Myocyte (in vitro differentiated cells): ENCODE data around the gene LDLRAD1. TPM values are rescaled to one million over a fixed set of nuclear protein-coding genes. Genes with fewer than 3 reads are reported as not detected.

Experiments used
- microRNA-seq: library from miRNA; unstranded; fragments of <30 nt; microRNA quantifications from one replicate; pipeline ENCODE4, GENCODE V29; 2016
- total RNA-seq: library from RNA; depleted of rRNA; stranded (reverse); fragments of >200 nt; gene quantifications from 2 replicates; pipeline ENCODE4 v1.2.3, GENCODE V29; 2014

LDLRAD1 gene
- total RNA-seq, 1 donor from 2014 or later: not detected

Small RNA genes within 50 kb of the gene (microRNA-seq; reads per million reads assigned to microRNA genes)
- 1.1 reads per million for gene MIR4781

Other genes starting within 250 kb of the LDLRAD1 start
- gene NDC1, start 179.9 kb downstream of the LDLRAD1 start, total RNA-seq: 14.0 and 15.4 TPM in 2 replicates
- 22.2 and 22.5 TPM in 2 replicates for gene YIPF1, start 128.4 kb downstream of the LDLRAD1 start, total RNA-seq
- not detected in 2 replicates for gene DIO1, start 124.0 kb downstream of the LDLRAD1 start, total RNA-seq
- 9.9 and 14.4 TPM in 2 replicates for gene IFT25, start 72.5 kb downstream of the LDLRAD1 start, total RNA-seq
- gene LRRC42, start 71.8 kb downstream of the LDLRAD1 start, total RNA-seq: 35.7 and 39.9 TPM in 2 replicates
- 246 and 250 TPM in 2 replicates for gene TMEM59, start 35.0 kb upstream of the LDLRAD1 start, total RNA-seq
- gene TCEANC2, start 35.4 kb upstream of the LDLRAD1 start, total RNA-seq: 2.9 and 4.6 TPM in 2 replicates
- not detected in 2 replicates for gene CDCP2, start 134.8 kb upstream of the LDLRAD1 start, total RNA-seq
- gene CYB5RL, start 181.8 kb upstream of the LDLRAD1 start, total RNA-seq: 7.2 TPM in 2 replicates
- 96.3 and 112 TPM in 2 replicates for gene MRPL37, start 182.0 kb upstream of the LDLRAD1 start, total RNA-seq